Measurements from ENCODE around the gene TXNDC5. TPM values are rescaled to one million over a fixed set of nuclear protein-coding genes. Genes with fewer than 3 reads are reported as not detected.

The TXNDC5 gene
- total and polyA plus RNA-seq, 9 of the 15 experiments (the other 6 are each of a cell fraction or from before 2014, with no cell fraction given), result 33.9 to 156 (median 137) TPM

- ChIA-PET POLR2A (interaction anchor here (0.6 to 1.1 kb wide), 2 partner anchors 15 to 16 kb away, joined by 3 read pairs; no protein-coding TSS in a partner anchor), CTCF (ENCODE audit: low intra/inter-chr PET ratio) (no interaction called here)
- in situ Hi-C loops (cut with MboI) (no loop called here), intact Hi-C loops (cut with micrococcal nuclease) (loop anchor here (5.0 kb wide), 2 partner anchors 63 to 148 kb away; partner anchors contain the start of gene BLOC1S5)
- peaks cover 21 to 44% of the 10 kb centered on the region in 2 experiments for H3K27me3 ChIP-seq (ENCODE audit: control insufficient read depth in 2 of 2, insufficient read depth in 2 of 2, low read length in 2 of 2)
- peaks cover 16 to 37% of the 10 kb centered on the region in 2 experiments for H3K4me1 ChIP-seq (replicated peaks in 1 of 2; ENCODE audit: control insufficient read depth in 2 of 2, insufficient read depth in 2 of 2, low read length in 2 of 2)
- no peaks in the 10 kb centered on the region for H3K9me1 ChIP-seq (ENCODE audit: control insufficient read depth, insufficient read depth, low read length)
- DNase-seq (ENCODE audit: extremely low read depth in 1 of 4, low spot score in 3 of 4), result no peak
- H3K79me2 ChIP-seq (ENCODE audit: control insufficient read depth, insufficient read depth, low read length), result peaks cover 10% of the 10 kb centered on the region
- BruUV-seq (replicated peaks), result no TSS peak
- H3K27ac ChIP-seq (ENCODE audit: extremely low read depth, low read depth, low read length), result no peak overlapping the region
- no peak for FAIRE-seq
- 25% methylated on average over 5 of the region's 5 CpGs for WGBS (ENCODE audit: insufficient coverage, low coverage, missing lambda C conversion rate)
- no peak for TF ChIP-seq PCBP1 (IDR thresholded peaks at IDR 0.05; ENCODE audit: low read depth, low read length, poor library complexity, severe bottlenecking)
- H3K9ac ChIP-seq (ENCODE audit: insufficient read depth in 1 of 2, low read depth in 2 of 2, low read length in 2 of 2), result no peak overlapping the region
- H3K4me2 ChIP-seq (ENCODE audit: insufficient read depth, low read length), result no peak overlapping the region
- no peaks in the 10 kb centered on the region for H3K9me3 ChIP-seq (replicated peaks; ENCODE audit: control insufficient read depth, insufficient read depth, low read depth, low read length)
- no peak overlapping the region for H2AFZ ChIP-seq (ENCODE audit: low read depth, low read length)
- H4K20me1 ChIP-seq (replicated peaks; ENCODE audit: control insufficient read depth, insufficient read depth, low read length), result peaks cover 1% of the 10 kb centered on the region
- no peaks in the 10 kb centered on the region for H3K36me3 ChIP-seq (ENCODE audit: control insufficient read depth, insufficient read depth, low read length)
- H3K4me3 ChIP-seq, result no peak overlapping the region
- no peak for ATAC-seq
Measured at GRCh38 chr6:7914311-7914710, 3.7 kb upstream of the TXNDC5 start.

GRCh38 chr6:7912736-7913517 is 2.3 kb upstream of the TXNDC5 start:
- no peaks in the 10 kb centered on the region for H3K9me3 ChIP-seq (replicated peaks; ENCODE audit: control insufficient read depth, insufficient read depth, low read depth, low read length)
- H3K36me3 ChIP-seq (ENCODE audit: control insufficient read depth, insufficient read depth, low read length), result peaks cover 7% of the 10 kb centered on the region; the same call in 1 of the 3 replicates
- intact Hi-C loops (cut with micrococcal nuclease) (loop anchor here (5.0 kb wide), 2 partner anchors 64 to 149 kb away; partner anchors contain the start of gene BLOC1S5), in situ Hi-C loops (cut with MboI) (no loop called here)
- ATAC-seq (peak; percentile 5), DNase-seq (ENCODE audit: extremely low read depth in 1 of 4, low spot score in 3 of 4) (peak; percentile 48 to 77 (median 63)), FAIRE-seq (peak; percentile 54)
- H3K27me3 ChIP-seq (ENCODE audit: control insufficient read depth in 2 of 2, insufficient read depth in 2 of 2, low read length in 2 of 2), result peaks cover 15 to 35% of the 10 kb centered on the region in 2 experiments; a peak in 4 of 5 replicates
- H3K4me3 ChIP-seq, result no peak overlapping the region
- H3K27ac ChIP-seq (ENCODE audit: extremely low read depth, low read depth, low read length), result no peak overlapping the region
- ChIA-PET CTCF (ENCODE audit: low intra/inter-chr PET ratio) (no interaction called here), POLR2A (interaction anchor here (4.5 kb wide), 1 partner anchor 13 kb away, joined by 29 read pairs; no protein-coding TSS in a partner anchor)
- 0 out of 2 replicates have a peak overlapping the region, but pooled peaks have one; percentile 9 for H3K4me2 ChIP-seq (ENCODE audit: insufficient read depth, low read length)
- H4K20me1 ChIP-seq (replicated peaks; ENCODE audit: control insufficient read depth, insufficient read depth, low read length), result peaks cover 5% of the 10 kb centered on the region
- H3K79me2 ChIP-seq (ENCODE audit: control insufficient read depth, insufficient read depth, low read length), result peaks cover 23% of the 10 kb centered on the region
- no peaks in the 10 kb centered on the region for H3K9me1 ChIP-seq (ENCODE audit: control insufficient read depth, insufficient read depth, low read length)
- peaks cover 19 to 49% of the 10 kb centered on the region in 2 experiments for H3K4me1 ChIP-seq (replicated peaks in 1 of 2; ENCODE audit: control insufficient read depth in 2 of 2, insufficient read depth in 2 of 2, low read length in 2 of 2)
- H3K9ac ChIP-seq (ENCODE audit: insufficient read depth in 1 of 2, low read depth in 2 of 2, low read length in 2 of 2), result peak overlapping the region in 1 of 2 experiments; percentile 38; a peak in 1 of 4 replicates
- 0 out of 2 replicates have a peak overlapping the region, but pooled peaks have one; percentile 9 for H2AFZ ChIP-seq (ENCODE audit: low read depth, low read length)
- under 1% methylated on average over 8 of the region's 8 CpGs for WGBS (ENCODE audit: insufficient coverage, low coverage, missing lambda C conversion rate)
- BruUV-seq (replicated peaks), result no TSS peak
- TF ChIP-seq PRDM10 (IDR thresholded peaks at IDR 0.05; ENCODE audit: partially characterized antibody) (peak; percentile 39), SRF (CRISPR knock-in tag; IDR thresholded peaks at IDR 0.05) (no peak), ZNF212 (CRISPR knock-in tag; IDR thresholded peaks at IDR 0.05) (no peak), FOXM1 (IDR thresholded peaks at IDR 0.05; ENCODE audit: low read depth) (no peak), FOXM1 (CRISPR knock-in tag; IDR thresholded peaks at IDR 0.05; ENCODE audit: low read depth) (no peak)
- TF ChIP-seq, protein P1, sequence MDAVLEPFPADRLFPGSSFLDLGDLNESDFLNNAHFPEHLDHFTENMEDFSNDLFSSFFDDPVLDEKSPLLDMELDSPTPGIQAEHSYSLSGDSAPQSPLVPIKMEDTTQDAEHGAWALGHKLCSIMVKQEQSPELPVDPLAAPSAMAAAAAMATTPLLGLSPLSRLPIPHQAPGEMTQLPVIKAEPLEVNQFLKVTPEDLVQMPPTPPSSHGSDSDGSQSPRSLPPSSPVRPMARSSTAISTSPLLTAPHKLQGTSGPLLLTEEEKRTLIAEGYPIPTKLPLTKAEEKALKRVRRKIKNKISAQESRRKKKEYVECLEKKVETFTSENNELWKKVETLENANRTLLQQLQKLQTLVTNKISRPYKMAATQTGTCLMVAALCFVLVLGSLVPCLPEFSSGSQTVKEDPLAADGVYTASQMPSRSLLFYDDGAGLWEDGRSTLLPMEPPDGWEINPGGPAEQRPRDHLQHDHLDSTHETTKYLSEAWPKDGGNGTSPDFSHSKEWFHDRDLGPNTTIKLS (IDR thresholded peaks at IDR 0.05; ENCODE audit: borderline replicate concordance, low read depth), result no peak
